WTC11 (cell line): Measurements from ENCODE around the gene GLT1D1. TPM values are rescaled to one million over a fixed set of nuclear protein-coding genes. Genes with fewer than 3 reads are reported as not detected.

ENCODE experiments used
- ATAC-seq: fragments of 200-7000 bp; cut with Tn5 transposase; 2 replicates; pipeline ENCODE4 v1.10.0; 2021; ENCODE audit warnings: mild to moderate bottlenecking, moderate library complexity
- CTCF ChIA-PET: fragments of 300-600 bp; sonication (Branson Sonifier 250); formaldehyde crosslinking; loops from one replicate; lab custom pipeline; 2021; ENCODE audit warnings: antibody characterized with exemption; lab: Charles Lee
- POLR2A ChIA-PET: fragments of 350-600 bp; sonication (Branson Sonifier 250); formaldehyde crosslinking; loops from one replicate; lab custom pipeline; 2021; ENCODE audit warnings: antibody characterized with exemption; lab: Charles Lee
- DNase-seq: peaks from one replicate; pipeline ENCODE4 v3.0.0; 2021; ENCODE audit warnings: low spot score
- H3K27ac Mint-ChIP-seq: 2 replicates; pipeline ENCODE4 v1.8.0; 2021; ENCODE audit warnings: mixed read lengths
- H3K27me3 Mint-ChIP-seq: 2 replicates; pipeline ENCODE4 v1.8.0; 2021; ENCODE audit warnings: low read depth, mild to moderate bottlenecking, moderate library complexity, mixed read lengths
- H3K36me3 Mint-ChIP-seq: 2 replicates; pipeline ENCODE4 v1.8.0; 2021; ENCODE audit warnings: mixed read lengths
- H3K4me1 Mint-ChIP-seq: 2 replicates; pipeline ENCODE4 v1.8.0; 2022; ENCODE audit warnings: mixed read lengths
- H3K4me3 Mint-ChIP-seq: 2 replicates; pipeline ENCODE4 v1.8.0; 2021; ENCODE audit warnings: mild to moderate bottlenecking, moderate library complexity, mixed read lengths
- H3K9me3 Mint-ChIP-seq: 2 replicates; pipeline ENCODE4 v1.8.0; 2021; ENCODE audit warnings: mixed read lengths
- AFF4 ChIP-seq: sonication (generic); formaldehyde crosslinking; IDR thresholded peaks from 2 replicates; pipeline ENCODE4 v1.8.1; 2023; ENCODE audit warnings: mild to moderate bottlenecking, missing genetic modification reagents, borderline replicate concordance
- ATF1 ChIP-seq: sonication (generic); formaldehyde crosslinking; IDR thresholded peaks from 2 replicates; pipeline ENCODE4 v1.8.1; 2023; ENCODE audit warnings: mild to moderate bottlenecking, moderate library complexity, missing genetic modification reagents
- ATF3 ChIP-seq: sonication (generic); formaldehyde crosslinking; conservative IDR thresholded peaks from 2 replicates; pipeline ENCODE4 v1.8.1; 2022; ENCODE audit warnings: mild to moderate bottlenecking, missing genetic modification reagents
- CBFB ChIP-seq: sonication (generic); formaldehyde crosslinking; IDR thresholded peaks from 2 replicates; pipeline ENCODE4 v1.8.1; 2022; ENCODE audit warnings: mild to moderate bottlenecking, low read depth, missing genetic modification reagents
- ERG ChIP-seq: fragments of 250-450 bp; sonication (Bioruptor Pico); IDR thresholded peaks from 2 replicates; pipeline ENCODE4 v1.8.0; 2021; ENCODE audit warnings: mild to moderate bottlenecking
- HMGXB4 ChIP-seq: sonication (generic); formaldehyde crosslinking; IDR thresholded peaks from 2 replicates; pipeline ENCODE4 v1.8.1; 2023; ENCODE audit warnings: mild to moderate bottlenecking, moderate library complexity, missing genetic modification reagents
- JAZF1 ChIP-seq: fragments of 250-450 bp; sonication (Bioruptor Pico); IDR thresholded peaks from 2 replicates; pipeline ENCODE4 v1.9.0; 2021; ENCODE audit warnings: moderate library complexity, mild to moderate bottlenecking, inconsistent platforms
- NR1H2 ChIP-seq: sonication (generic); formaldehyde crosslinking; IDR thresholded peaks from 2 replicates; pipeline ENCODE4 v1.9.0; 2021; ENCODE audit warnings: mild to moderate bottlenecking, moderate library complexity, missing genetic modification reagents
- PREB ChIP-seq: sonication (generic); formaldehyde crosslinking; IDR thresholded peaks from 2 replicates; pipeline ENCODE4 v1.8.1; 2022; ENCODE audit warnings: mild to moderate bottlenecking, missing genetic modification reagents, moderate library complexity, borderline replicate concordance
- SMAD4 ChIP-seq: sonication (generic); formaldehyde crosslinking; IDR thresholded peaks from 2 replicates; pipeline ENCODE4 v1.8.0; 2022; ENCODE audit warnings: mild to moderate bottlenecking, missing genetic modification reagents
- STAT6 ChIP-seq: sonication (generic); formaldehyde crosslinking; conservative IDR thresholded peaks from 2 replicates; pipeline ENCODE4 v1.8.1; 2023; ENCODE audit warnings: mild to moderate bottlenecking, low read depth, missing genetic modification reagents, moderate library complexity
- TP53 ChIP-seq: sonication (generic); formaldehyde crosslinking; IDR thresholded peaks from 2 replicates; pipeline ENCODE4 v1.8.1; 2023; ENCODE audit warnings: mild to moderate bottlenecking, missing genetic modification reagents
- ZNF121 ChIP-seq: sonication (generic); formaldehyde crosslinking; IDR thresholded peaks from 2 replicates; pipeline ENCODE4 v1.8.0; 2023; ENCODE audit warnings: missing genetic modification reagents
- ZNF138 ChIP-seq: sonication (generic); formaldehyde crosslinking; conservative IDR thresholded peaks from 2 replicates; pipeline ENCODE4 v1.8.1; 2022; ENCODE audit warnings: mild to moderate bottlenecking, moderate library complexity, missing genetic modification reagents
- ZNF281 ChIP-seq: sonication (generic); formaldehyde crosslinking; IDR thresholded peaks from 2 replicates; pipeline ENCODE4 v1.8.0; 2023; ENCODE audit warnings: mild to moderate bottlenecking, missing genetic modification reagents
- total RNA-seq: library from RNA; stranded (reverse); gene quantifications from 3 replicates; pipeline ENCODE4 v1.2.3, GENCODE V29; 2021

The GLT1D1 gene
- total RNA-seq, 1 experiment from 2014 or later: 1.5 TPM

- Mint-ChIP-seq H3K27me3 (peaks cover 17% of the 10 kb centered on the region), H3K27ac (no peak overlapping the region), H3K4me1 (no peaks in the 10 kb centered on the region), H3K4me3 (no peak overlapping the region), H3K36me3 (peaks cover 65% of the 10 kb centered on the region), H3K9me3 (peaks cover 70% of the 10 kb centered on the region)
- no peak for DNase-seq
- ATAC-seq: no peak
- POLR2A ChIA-PET: no interaction called here
- TF ChIP-seq SMAD4 (CRISPR knock-in tag): no peak
- TF ChIP-seq STAT6 (CRISPR knock-in tag): no peak
- no peak for TF ChIP-seq ZNF281 (CRISPR knock-in tag)
- CTCF ChIA-PET: no interaction called here
Measured at GRCh38 chr12:128992550-128992949, 139.3 kb downstream of the GLT1D1 start.

GRCh38 chr12:128994856-128995255 is 141.6 kb downstream of the GLT1D1 start:
- CTCF ChIA-PET: no interaction called here
- POLR2A ChIA-PET: no interaction called here
- H3K27ac Mint-ChIP-seq: no peak overlapping the region

More at GRCh38 chr12:128994856-128995255, 141.6 kb downstream of the GLT1D1 start:
- peaks cover 69% of the 10 kb centered on the region for H3K36me3 Mint-ChIP-seq
- H3K27me3 Mint-ChIP-seq: peaks cover 14% of the 10 kb centered on the region
- H3K9me3 Mint-ChIP-seq: peaks cover 75% of the 10 kb centered on the region
- TF ChIP-seq ZNF121 (CRISPR knock-in tag) (no peak), PREB (no peak), CBFB (CRISPR knock-in tag) (no peak), ATF1 (no peak), ERG (CRISPR knock-in tag) (no peak), JAZF1 (CRISPR knock-in tag) (no peak), NR1H2 (CRISPR knock-in tag) (no peak), TP53 (CRISPR knock-in tag) (no peak), ZNF138 (CRISPR knock-in tag) (no peak), HMGXB4 (CRISPR knock-in tag) (no peak), AFF4 (no peak), ATF3 (CRISPR knock-in tag) (no peak), STAT6 (CRISPR knock-in tag) (no peak)
- no peaks in the 10 kb centered on the region for H3K4me1 Mint-ChIP-seq
- ATAC-seq (no peak), DNase-seq (no peak)
- no peak overlapping the region for H3K4me3 Mint-ChIP-seq
